CD4-positive, CD25-positive, alpha-beta regulatory T cell (primary cell): Measurements from ENCODE around the gene SLC2A9. TPM values are rescaled to one million over a fixed set of nuclear protein-coding genes. Genes with fewer than 3 reads are reported as not detected.

Experiments used
- ATAC-seq, 2 donors: fragments of 150-1000 bp; cut with Tn5 transposase; one replicate each; pipeline ENCODE4 v1.10.0; 2021; ENCODE audit warnings: low read depth in 2 of 2, moderate number of reproducible peaks in 2 of 2, moderate library complexity in 1 of 2
- DNase-seq, 3 donors: peaks; one replicate each; pipeline versions ENCODE4 v3.0.0 to v3.0.0-alpha.2; 2012 to 2022; ENCODE audit warnings: mixed read lengths in 1 of 3
- H3K27ac ChIP-seq: one replicate; pipeline ENCODE4 v1.7.0; 2013; ENCODE audit warnings: mild to moderate bottlenecking, low read length; ENCODE audit not compliant: insufficient read depth, poor library complexity, severe bottlenecking
- H3K27me3 ChIP-seq: one replicate; pipeline ENCODE4 v1.7.0; 2013; ENCODE audit warnings: low read length; ENCODE audit not compliant: control insufficient read depth, insufficient read depth
- H3K36me3 ChIP-seq: one replicate; pipeline ENCODE4 v1.7.0; 2013; ENCODE audit warnings: mild to moderate bottlenecking, low read length, moderate library complexity; ENCODE audit not compliant: control insufficient read depth, insufficient read depth
- H3K4me1 ChIP-seq: 2 replicates; pipeline ENCODE4 v1.7.0; 2013; ENCODE audit warnings: mild to moderate bottlenecking, low read length; ENCODE audit not compliant: insufficient read depth, control insufficient read depth, poor library complexity, severe bottlenecking
- H3K4me3 ChIP-seq: one replicate; pipeline ENCODE4 v1.7.0; 2013; ENCODE audit warnings: low read depth, mild to moderate bottlenecking, low read length, moderate library complexity
- H3K9me3 ChIP-seq, 2 experiments: 1 replicate in 1 of 2; 2 replicates in 1 of 2; pipeline ENCODE4 v1.7.0; 2013; ENCODE audit warnings: low read length in 2 of 2, mild to moderate bottlenecking in 1 of 2, moderate library complexity in 1 of 2; ENCODE audit not compliant: control insufficient read depth in 2 of 2
- H3K27ac Mint-ChIP-seq, 3 donors: one replicate each; pipeline ENCODE4 v1.8.0; 2020 to 2022; ENCODE audit warnings: mild to moderate bottlenecking in 3 of 3, mixed read lengths in 3 of 3, moderate library complexity in 2 of 3
- H3K27me3 Mint-ChIP-seq: one replicate; pipeline ENCODE4 v1.8.0; 2022; ENCODE audit warnings: mild to moderate bottlenecking, mixed read lengths
- H3K36me3 Mint-ChIP-seq: one replicate; pipeline ENCODE4 v1.8.0; 2020; ENCODE audit warnings: mixed read lengths
- H3K4me1 Mint-ChIP-seq, 4 donors: one replicate each; pipeline ENCODE4 v1.8.0; 2020 to 2022; ENCODE audit warnings: mixed read lengths in 4 of 4, mild to moderate bottlenecking in 1 of 4
- H3K4me3 Mint-ChIP-seq, 4 donors: one replicate each; pipeline ENCODE4 v1.8.0; 2020 to 2022; ENCODE audit warnings: mild to moderate bottlenecking in 4 of 4, mixed read lengths in 4 of 4, moderate library complexity in 3 of 4
- H3K9me3 Mint-ChIP-seq, 7 donors: one replicate each; pipeline ENCODE4 v1.8.0; 2020 to 2022; ENCODE audit warnings: mixed read lengths in 7 of 7, mild to moderate bottlenecking in 3 of 7, moderate library complexity in 2 of 7
- polyA plus RNA-seq, 4 donors: library from polyadenylated mRNA; unstranded; fragments of 300-500 nt; fragmentation: Illumina TruSeq; gene quantifications; one replicate each; pipeline ENCODE4 v1.2.3, GENCODE V29; 2021
- total RNA-seq: library from RNA; stranded (reverse); gene quantifications from one replicate; pipeline ENCODE4 v1.2.3, GENCODE V29; 2022

SLC2A9 gene
- total and polyA plus RNA-seq, 5 donors from 2014 or later = 0.41 to 5.7 (median 0.81) TPM

GRCh38 chr4:9899306-9900055 lies 121.8 kb downstream of the SLC2A9 start:
- Mint-ChIP-seq H3K4me1 (no peaks in the 10 kb centered on the region), H3K36me3 (no peaks in the 10 kb centered on the region), H3K27ac (no peak overlapping the region), H3K4me3 (no peak overlapping the region), H3K9me3 (no peaks in the 10 kb centered on the region), H3K27me3 (no peaks in the 10 kb centered on the region)
- DNase-seq (no peak), ATAC-seq (no peak)
- Histone ChIP-seq H3K4me3 (no peak overlapping the region), H3K27me3 (no peaks in the 10 kb centered on the region), H3K4me1 (no peaks in the 10 kb centered on the region), H3K27ac (no peak overlapping the region), H3K36me3 (no peaks in the 10 kb centered on the region), H3K9me3 (no peaks in the 10 kb centered on the region)

- Histone ChIP-seq H3K4me1 (no peaks in the 10 kb centered on the region), H3K4me3 (no peak overlapping the region), H3K27ac (no peak overlapping the region), H3K9me3 (no peaks in the 10 kb centered on the region), H3K27me3 (no peaks in the 10 kb centered on the region), H3K36me3 (no peaks in the 10 kb centered on the region)
- H3K9me3 Mint-ChIP-seq = no peaks in the 10 kb centered on the region
- H3K27me3 Mint-ChIP-seq = no peaks in the 10 kb centered on the region
- H3K27ac Mint-ChIP-seq = no peak overlapping the region
- DNase-seq (peak in 1 of 3 donors; percentile 16), ATAC-seq (no peak)
- H3K36me3 Mint-ChIP-seq = no peaks in the 10 kb centered on the region
- no peak overlapping the region for H3K4me3 Mint-ChIP-seq
- no peaks in the 10 kb centered on the region for H3K4me1 Mint-ChIP-seq
Observed at GRCh38 chr4:9898596-9899305, 122.5 kb downstream of the SLC2A9 start.

GRCh38 chr4:9895333-9895705 lies 126.0 kb downstream of the SLC2A9 start:
- H3K27me3 ChIP-seq = no peaks in the 10 kb centered on the region
- Mint-ChIP-seq H3K27ac (no peak overlapping the region), H3K4me3 (no peak overlapping the region), H3K4me1 (no peaks in the 10 kb centered on the region), H3K36me3 (no peaks in the 10 kb centered on the region), H3K27me3 (no peaks in the 10 kb centered on the region), H3K9me3 (no peaks in the 10 kb centered on the region)
- DNase-seq = no peak
- no peak overlapping the region for H3K27ac ChIP-seq
- no peaks in the 10 kb centered on the region for H3K9me3 ChIP-seq
- H3K36me3 ChIP-seq = no peaks in the 10 kb centered on the region
- no peaks in the 10 kb centered on the region for H3K4me1 ChIP-seq
- no peak overlapping the region for H3K4me3 ChIP-seq
- ATAC-seq = no peak

- H3K4me3 Mint-ChIP-seq = no peak overlapping the region
- ATAC-seq (no peak), DNase-seq (no peak)
- no peaks in the 10 kb centered on the region for H3K4me1 ChIP-seq
- no peaks in the 10 kb centered on the region for H3K9me3 ChIP-seq
- no peaks in the 10 kb centered on the region for H3K27me3 ChIP-seq
- no peak overlapping the region for H3K4me3 ChIP-seq
- no peak overlapping the region for H3K27ac ChIP-seq
- H3K9me3 Mint-ChIP-seq = no peaks in the 10 kb centered on the region
- no peak overlapping the region for H3K27ac Mint-ChIP-seq
- H3K4me1 Mint-ChIP-seq = no peaks in the 10 kb centered on the region
- H3K36me3 ChIP-seq = no peaks in the 10 kb centered on the region
- H3K27me3 Mint-ChIP-seq = no peaks in the 10 kb centered on the region
- no peaks in the 10 kb centered on the region for H3K36me3 Mint-ChIP-seq
Observed at GRCh38 chr4:9894644-9895332, 126.5 kb downstream of the SLC2A9 start.

GRCh38 chr4:9893329-9894108 lies 127.8 kb downstream of the SLC2A9 start:
- Mint-ChIP-seq H3K9me3 (no peaks in the 10 kb centered on the region), H3K36me3 (no peaks in the 10 kb centered on the region), H3K27ac (no peak overlapping the region), H3K27me3 (no peaks in the 10 kb centered on the region), H3K4me3 (no peak overlapping the region), H3K4me1 (no peaks in the 10 kb centered on the region)
- Histone ChIP-seq H3K27me3 (no peaks in the 10 kb centered on the region), H3K4me3 (no peak overlapping the region), H3K27ac (no peak overlapping the region), H3K9me3 (no peaks in the 10 kb centered on the region), H3K36me3 (no peaks in the 10 kb centered on the region), H3K4me1 (no peaks in the 10 kb centered on the region)
- no peak for ATAC-seq
- no peak for DNase-seq

- ATAC-seq (no peak), DNase-seq (no peak)
- no peaks in the 10 kb centered on the region for H3K36me3 Mint-ChIP-seq
Observed at GRCh38 chr4:9891740-9892139, 129.6 kb downstream of the SLC2A9 start.

GRCh38 chr4:9891056-9891455 lies 130.2 kb downstream of the SLC2A9 start:
- H3K27ac ChIP-seq = no peak overlapping the region
- no peak for DNase-seq

More at GRCh38 chr4:9891740-9892139, 129.6 kb downstream of the SLC2A9 start:
- Mint-ChIP-seq H3K27ac (no peak overlapping the region), H3K27me3 (no peaks in the 10 kb centered on the region), H3K9me3 (peaks cover 0 to 1% (median 0%) of the 10 kb centered on the region in 7 donors), H3K4me3 (no peak overlapping the region), H3K4me1 (no peaks in the 10 kb centered on the region)
- no peaks in the 10 kb centered on the region for H3K4me1 ChIP-seq
- H3K9me3 ChIP-seq = no peaks in the 10 kb centered on the region
- no peaks in the 10 kb centered on the region for H3K36me3 ChIP-seq
- H3K4me3 ChIP-seq = no peak overlapping the region
- H3K27ac ChIP-seq = no peak overlapping the region
- H3K27me3 ChIP-seq = no peaks in the 10 kb centered on the region

More at GRCh38 chr4:9891056-9891455, 130.2 kb downstream of the SLC2A9 start:
- H3K9me3 Mint-ChIP-seq = peaks cover 0 to 1% (median 0%) of the 10 kb centered on the region in 7 donors
- H3K4me3 Mint-ChIP-seq = no peak overlapping the region
- no peaks in the 10 kb centered on the region for H3K9me3 ChIP-seq
- no peak overlapping the region for H3K27ac Mint-ChIP-seq
- H3K4me1 Mint-ChIP-seq = no peaks in the 10 kb centered on the region
- no peaks in the 10 kb centered on the region for H3K4me1 ChIP-seq
- H3K36me3 ChIP-seq = no peaks in the 10 kb centered on the region
- H3K27me3 ChIP-seq = no peaks in the 10 kb centered on the region
- H3K4me3 ChIP-seq = no peak overlapping the region
- H3K36me3 Mint-ChIP-seq = no peaks in the 10 kb centered on the region
- H3K27me3 Mint-ChIP-seq = no peaks in the 10 kb centered on the region
- ATAC-seq = no peak
